Choroid plexus epithelial cell (primary cell): ENCODE results near the gene TTC34.

Source experiments
- DNase-seq: peaks from one replicate; pipeline ENCODE4 v3.0.0-alpha.2; 2010; ENCODE audit warnings: low read depth
- H3K4me3 ChIP-seq: 2 replicates; pipeline ENCODE4 v1.5.1; 2011; ENCODE audit warnings: low read depth, mild to moderate bottlenecking, control low read depth, low read length, moderate library complexity
- TF ChIP-seq, protein P1 (sequence below): conservative IDR thresholded peaks from 2 replicates; pipeline ENCODE4 v1.5.1; 2011; ENCODE audit warnings: low read depth, mild to moderate bottlenecking, control low read depth, inconsistent platforms, low read length, moderate library complexity

Gene TTC34

DNA sequence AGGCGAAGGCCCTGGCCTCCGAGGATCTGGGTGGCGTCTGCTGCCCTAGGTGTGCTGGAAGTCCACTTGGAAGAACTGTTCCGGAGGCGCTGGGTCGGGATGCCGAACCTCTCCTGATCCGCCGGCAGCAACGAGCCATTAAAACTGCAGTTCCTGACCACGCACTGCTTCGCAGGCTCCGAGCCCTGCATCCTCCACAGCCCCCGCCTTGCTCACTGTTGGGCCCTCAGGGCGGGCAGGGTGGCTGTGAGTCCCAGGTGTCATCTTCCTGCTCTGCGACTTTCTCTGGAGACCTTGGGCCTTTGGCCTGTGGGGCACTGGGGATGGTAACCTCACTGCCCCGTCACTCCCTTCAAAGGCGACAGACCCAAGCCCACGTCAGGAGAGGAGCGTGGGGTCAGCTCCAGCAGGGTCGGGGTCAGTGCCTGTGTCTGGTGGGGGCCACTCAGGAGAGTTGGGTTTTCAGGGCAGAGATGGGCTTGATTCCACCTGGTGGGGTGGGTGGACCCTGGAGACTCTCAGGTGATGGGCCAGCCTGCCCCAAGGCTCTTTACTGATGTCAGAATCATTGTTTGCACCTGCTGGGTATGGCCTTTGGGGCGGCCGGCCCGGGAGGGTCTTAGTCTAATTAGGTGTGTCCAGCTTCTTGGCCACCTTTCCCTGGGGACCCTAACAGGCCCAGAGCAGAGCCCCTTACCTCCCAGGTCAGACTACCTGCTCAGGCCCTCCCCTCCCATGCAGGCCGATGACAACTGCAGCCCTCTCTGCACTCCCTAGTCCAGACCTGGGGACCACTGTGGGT, 211.9 kb downstream of the TTC34 start:
- no peak for DNase-seq
- TF ChIP-seq, protein P1, sequence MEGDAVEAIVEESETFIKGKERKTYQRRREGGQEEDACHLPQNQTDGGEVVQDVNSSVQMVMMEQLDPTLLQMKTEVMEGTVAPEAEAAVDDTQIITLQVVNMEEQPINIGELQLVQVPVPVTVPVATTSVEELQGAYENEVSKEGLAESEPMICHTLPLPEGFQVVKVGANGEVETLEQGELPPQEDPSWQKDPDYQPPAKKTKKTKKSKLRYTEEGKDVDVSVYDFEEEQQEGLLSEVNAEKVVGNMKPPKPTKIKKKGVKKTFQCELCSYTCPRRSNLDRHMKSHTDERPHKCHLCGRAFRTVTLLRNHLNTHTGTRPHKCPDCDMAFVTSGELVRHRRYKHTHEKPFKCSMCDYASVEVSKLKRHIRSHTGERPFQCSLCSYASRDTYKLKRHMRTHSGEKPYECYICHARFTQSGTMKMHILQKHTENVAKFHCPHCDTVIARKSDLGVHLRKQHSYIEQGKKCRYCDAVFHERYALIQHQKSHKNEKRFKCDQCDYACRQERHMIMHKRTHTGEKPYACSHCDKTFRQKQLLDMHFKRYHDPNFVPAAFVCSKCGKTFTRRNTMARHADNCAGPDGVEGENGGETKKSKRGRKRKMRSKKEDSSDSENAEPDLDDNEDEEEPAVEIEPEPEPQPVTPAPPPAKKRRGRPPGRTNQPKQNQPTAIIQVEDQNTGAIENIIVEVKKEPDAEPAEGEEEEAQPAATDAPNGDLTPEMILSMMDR = no peak
- H3K4me3 ChIP-seq = no peak overlapping the region

DNA sequence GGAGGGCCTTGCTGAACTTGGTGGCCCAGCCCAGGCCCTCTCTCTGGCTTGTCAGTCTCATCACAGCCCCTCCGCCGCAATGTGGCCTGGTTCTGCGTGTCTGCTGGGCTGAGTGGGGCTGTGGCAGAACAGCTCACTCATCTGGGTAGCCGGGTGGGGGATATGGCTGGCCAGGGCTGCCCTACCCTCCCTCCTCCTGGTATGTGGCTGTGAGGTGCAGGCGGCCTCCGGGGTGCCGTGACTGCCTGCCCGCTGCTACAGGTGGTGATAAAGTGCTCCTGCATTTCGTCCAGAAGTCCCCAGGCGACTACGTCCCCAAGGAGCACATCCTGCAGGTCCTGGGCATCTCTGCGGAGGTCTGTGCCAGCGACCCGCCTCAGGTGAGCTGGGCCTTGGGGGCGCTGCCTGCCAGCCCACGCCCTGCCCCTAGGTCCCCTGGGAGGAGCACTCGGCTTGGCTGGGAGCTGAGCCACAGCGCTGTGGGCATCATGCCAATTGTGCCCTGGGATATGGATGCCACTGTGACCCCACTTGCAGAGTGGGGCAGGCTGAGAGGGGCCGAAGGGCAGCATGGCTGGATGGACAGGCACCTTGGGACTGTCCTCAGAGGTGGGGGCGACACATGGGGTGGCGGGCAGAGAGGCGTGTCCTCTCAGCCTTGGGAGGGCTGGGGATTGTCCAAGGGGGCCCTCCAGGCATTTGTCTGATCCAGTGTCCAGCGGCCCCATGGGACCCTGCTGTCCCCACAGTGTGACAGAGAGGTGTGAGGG, 212.6 kb downstream of the TTC34 start:
- TF ChIP-seq, protein P1 = no peak

GRCh38 chr1:2587860-2588571, 213.5 kb downstream of the TTC34 start:
- no peak for DNase-seq
- TF ChIP-seq, protein P1 = no peak
- no peak overlapping the region for H3K4me3 ChIP-seq

More for the DNA sequence above, 212.6 kb downstream of the TTC34 start:
- no peak for DNase-seq
- no peak overlapping the region for H3K4me3 ChIP-seq

DNA sequence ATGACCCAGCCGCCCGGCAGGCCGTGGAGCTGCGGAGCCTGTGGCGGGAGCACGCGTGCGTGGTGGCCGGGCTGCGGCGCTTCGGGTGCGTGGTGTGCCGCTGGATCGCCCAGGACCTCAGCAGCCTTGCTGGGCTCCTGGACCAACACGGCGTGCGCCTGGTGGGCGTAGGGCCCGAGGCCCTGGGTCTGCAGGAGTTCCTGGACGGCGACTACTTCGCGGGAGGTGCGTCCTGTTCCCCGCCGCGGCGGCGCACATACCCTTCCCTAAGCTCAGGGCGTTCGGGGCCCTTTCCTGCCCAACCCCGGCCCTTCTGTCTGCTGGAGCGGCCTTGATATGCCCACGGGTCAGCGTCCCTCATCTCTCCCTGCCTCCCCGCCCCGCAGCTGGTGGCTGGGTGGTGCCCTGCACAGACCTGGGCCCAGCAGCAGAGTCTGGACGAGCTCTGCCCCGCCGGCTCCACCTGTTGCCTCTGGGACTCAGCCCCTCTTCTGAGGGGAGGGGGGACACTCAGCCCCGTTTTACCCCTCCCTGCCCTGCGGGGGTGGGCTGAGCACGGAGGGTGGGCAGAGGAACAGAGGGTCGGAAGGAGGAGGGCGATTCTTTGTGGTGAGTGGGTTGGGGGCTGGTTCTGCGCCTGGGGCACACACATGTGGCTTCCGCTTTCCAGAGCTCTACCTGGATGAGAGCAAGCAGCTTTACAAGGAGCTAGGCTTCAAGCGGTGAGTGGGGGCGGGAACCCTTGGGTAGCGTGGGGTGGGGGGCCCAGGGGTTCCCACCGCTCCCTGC, 214.2 kb downstream of the TTC34 start:
- TF ChIP-seq, protein P1 = no peak

GRCh38 chr1:2586154-2587070, 215.1 kb downstream of the TTC34 start, which contains the start of gene PRXL2B:
Gene PRXL2B, plus strand, starts transcription at chr1:2586777. Its CDS starts 109 bp downstream, at chr1:2586886.
- TF ChIP-seq, protein P1 = no peak
- peak within 1 kb of the TSS; percentile 80 for H3K4me3 ChIP-seq
- DNase-seq = peak; percentile 100

More for the DNA sequence above, 214.2 kb downstream of the TTC34 start:
- DNase-seq = peak; percentile 26
- H3K4me3 ChIP-seq = peak overlapping the region; percentile 80
